Heart left ventricle (tissue), 13 donors: ENCODE results near the gene ADAMTS12.

Experiments
- CTCF ChIP-seq, 12 donors: fragments of 200-600 bp; sonication (generic) in 4 of 12; IDR thresholded peaks; one replicate each; pipeline versions ENCODE4 v1.5.0 to v1.8.0; 2018 to 2022; ENCODE audit warnings: antibody characterized with exemption in 12 of 12, mild to moderate bottlenecking in 5 of 12
- POLR2A ChIP-seq, 2 donors: fragments of 450-650 bp; IDR thresholded peaks; one replicate each; pipeline ENCODE4 v1.6.1; 2017; ENCODE audit warnings: antibody characterized with exemption in 2 of 2, mild to moderate bottlenecking in 2 of 2, moderate library complexity in 2 of 2
- donor health status: ischemic (EF 13 %, LVEDD 7.1; RV severe dilation, severe dysfunction).
- donor health status: DM: no; HTN: yes; CAD: no.
- donor health status: DM: no; HTN: no; CAD: no.
- donor health status: ischemic (EF 25% LVEDD 6.9; RV normal size, moderate dysfunction).
- donor health status: ischemic (EF 25% LVEDD 5.7; RV mildly dilated, moderate dysfunction).
- donor health status: ischemic (EF 35%, LVEDD 5.7; RV mildly dilated, moderate dysfunction).
- donor health status: nonischemic (EF 11% LVEDD 7.7; RV severe dilation, severe dysfunction).
- donor health status: DM: yes; HTN: yes; CAD: no.
- donor health status: PGD.
- donor health status: ischemic (EF 29% LVEDD 5.4; RV normal size, mild dysfunction).
- donor health status: nonischemic (EF 23%, LVEDD 6.1; RV moderate dilation, normal function).

- no peak for TF ChIP-seq CTCF (IDR thresholded peaks at IDR 0.05)
- no peak for TF ChIP-seq POLR2A (IDR thresholded peaks at IDR 0.05)
Observed at GRCh38 chr5:33735072-33735471, 156.7 kb downstream of the ADAMTS12 start.
